ENCODE results near the gene HDAC10.

Gene HDAC10

GRCh38 chr22:50200461-50201190 is 50.4 kb downstream of the HDAC10 start, which contains the start of gene SELENOO:
SELENOO (plus strand) TSS chr22:50201011; CDS start chr22:50201037, 26 bp downstream.
- DNase-seq: peak; percentile 84

DNA sequence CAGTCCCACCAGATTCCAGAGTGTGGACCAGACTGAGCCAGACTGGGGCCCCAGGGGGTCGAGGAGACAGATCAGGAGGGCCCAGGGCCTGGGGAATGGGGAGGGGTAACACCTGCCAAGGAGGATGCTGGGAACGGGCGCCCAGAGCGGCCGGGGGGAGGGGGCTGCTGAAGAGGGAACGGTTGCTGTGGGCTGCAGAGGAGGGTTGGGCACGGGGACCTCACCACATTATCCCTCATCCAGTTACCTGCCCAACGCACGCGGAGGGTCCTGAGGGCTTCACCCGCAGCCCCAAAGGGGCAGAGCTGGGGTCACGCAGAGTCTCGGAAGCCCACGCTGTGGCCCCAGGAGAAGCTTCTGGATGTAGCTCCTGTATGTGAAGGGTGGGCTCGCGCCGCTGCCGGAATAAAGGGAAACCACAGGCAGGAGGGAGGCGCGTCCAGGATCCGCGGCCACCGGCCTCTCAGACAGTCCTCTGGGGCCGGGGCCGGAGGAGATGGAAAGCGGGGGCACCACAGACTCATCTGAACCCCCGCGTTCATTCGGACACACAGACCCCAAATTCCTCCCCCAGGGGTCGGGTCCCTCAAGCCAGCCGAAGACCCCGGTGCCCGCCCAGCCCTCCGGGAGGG is 51.1 kb downstream of the HDAC10 start:
- DNase-seq: no peak

GRCh38 chr22:50199251-50199721 is 51.8 kb downstream of the HDAC10 start:
- DNase-seq: no peak

DNA sequence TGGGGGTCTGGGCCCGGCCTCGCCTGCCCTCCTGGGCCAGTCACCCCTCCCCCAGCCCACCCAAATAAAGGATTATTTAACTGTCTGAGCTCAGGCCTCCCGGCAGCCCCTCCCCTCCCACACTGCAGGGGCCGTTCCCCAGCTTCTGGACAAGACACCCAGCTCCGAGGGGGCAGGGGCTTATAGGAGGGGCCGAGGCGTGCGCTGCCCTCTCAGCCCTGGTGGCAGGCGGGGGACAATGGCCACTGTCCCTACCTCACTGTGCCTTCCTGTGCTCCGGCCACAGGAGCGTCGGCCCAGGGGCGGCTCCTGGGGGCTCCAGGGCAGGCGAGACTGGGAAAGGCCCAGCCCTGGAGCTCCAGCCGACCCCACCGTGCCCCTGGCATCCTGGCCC is 52.4 kb downstream of the HDAC10 start:
- no peak for DNase-seq

DNA sequence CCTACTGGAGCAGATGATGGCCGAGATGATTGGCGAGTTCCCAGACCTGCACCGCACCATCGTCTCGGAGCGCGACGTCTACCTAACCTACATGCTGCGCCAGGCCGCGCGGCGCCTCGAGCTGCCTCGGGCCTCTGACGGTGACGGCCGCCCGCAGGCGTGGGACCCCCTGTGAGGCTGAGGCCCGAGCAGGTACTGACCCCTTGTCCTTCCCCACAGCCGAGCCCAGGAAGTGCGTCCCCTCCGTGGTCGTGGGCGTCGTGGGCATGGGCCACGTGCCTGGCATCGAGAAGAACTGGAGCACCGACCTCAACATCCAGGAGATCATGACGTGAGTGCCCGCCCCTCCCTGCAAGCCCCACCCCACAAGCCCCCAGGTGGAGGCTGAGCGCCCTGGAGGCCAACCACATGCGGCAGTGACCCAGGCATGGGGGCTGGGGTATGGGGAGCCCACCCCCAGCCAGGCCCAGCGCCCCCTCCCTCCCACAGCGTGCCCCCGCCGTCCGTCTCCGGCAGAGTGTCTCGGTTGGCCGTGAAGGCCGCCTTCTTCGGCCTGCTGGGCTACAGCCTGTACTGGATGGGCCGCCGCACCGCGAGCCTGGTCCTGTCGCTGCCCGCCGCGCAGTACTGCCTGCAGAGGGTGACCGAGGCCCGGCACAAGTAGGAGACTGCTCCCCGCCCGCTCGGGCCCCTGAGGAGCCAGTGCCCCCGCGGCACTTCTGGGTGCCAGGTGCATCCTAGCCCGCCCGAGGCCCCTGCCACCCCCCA is 53.0 kb downstream of the HDAC10 start:
- DNase-seq: no peak

- no peak for DNase-seq
Measured at GRCh38 chr22:50197000-50197800, 53.9 kb downstream of the HDAC10 start.

DNA sequence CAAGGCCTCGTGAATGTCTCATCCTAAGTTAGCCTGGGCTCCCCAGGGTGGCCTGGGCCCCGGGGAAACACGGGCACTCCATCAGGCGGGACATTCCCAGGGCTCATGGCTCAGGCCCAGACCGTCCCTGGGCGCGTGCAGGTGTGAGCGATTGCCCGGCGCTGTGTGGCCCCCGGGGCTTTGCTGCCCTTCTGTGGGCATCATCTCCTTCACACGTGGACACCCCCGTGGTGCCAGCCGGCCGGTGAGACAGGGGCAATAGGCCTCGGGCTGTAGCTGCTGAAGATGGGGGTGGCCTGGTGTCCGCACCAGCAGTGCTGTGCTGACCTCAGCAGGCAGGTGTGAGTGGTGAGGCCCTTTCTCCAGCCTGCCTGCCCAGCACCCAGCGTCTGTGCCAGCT is 54.8 kb downstream of the HDAC10 start:
- DNase-seq: no peak
